ENCODE measurements around the gene SP100. TPM values are rescaled to one million over a fixed set of nuclear protein-coding genes. Genes with fewer than 3 reads are reported as not detected.
"Not testable (repeated sequence)": the region's sequence is repeated elsewhere in the genome, so short reads cannot be mapped to it uniquely, and the experiment has no call there.

The SP100 gene
- total RNA-seq = 100 to 1,000 TPM in 2 of 3 donors, 10 to 100 TPM in 1; 83.1 to 130 (median 101) TPM
- long read RNA-seq, donor 1, transcript SP100-204 (15 exons, 1,898 nt) = major isoform, 28 of 88 reads
- long read RNA-seq, donor 1, transcript SP100-205 (14 exons, 1,802 nt) = minor isoform, 11 of 88 reads
- long read RNA-seq, donor 1, partial matches to known transcripts = 7 of 88 reads
- long read RNA-seq, donor 1, other reads (novel, unspliced or antisense) = 38 of 88 reads
- long read RNA-seq, donor 2, transcript SP100-204 (15 exons, 1,898 nt) = major isoform, 24 of 64 reads
- long read RNA-seq, donor 2, partial matches to known transcripts = 19 of 64 reads
- long read RNA-seq, donor 2, other reads (novel, unspliced or antisense) = 18 of 64 reads

- intact Hi-C loops (cut with DNase I, micrococcal nuclease) = no loop called here
- Histone ChIP-seq H3K4me1 (ENCODE audit: low read depth) (peaks cover 10% of the 10 kb centered on the region), H3K9me3 (no peaks in the 10 kb centered on the region), H3K4me3 (peak within 1 kb of the TSS; percentile 17), H3K36me3 (ENCODE audit: low read depth) (no peaks in the 10 kb centered on the region)
- peak; percentile 82 to 91 (median 85) for DNase-seq
- no peak for TF ChIP-seq CTCF (IDR thresholded peaks at IDR 0.05)
- peak; percentile 90 for ATAC-seq
Observed at GRCh38 chr2:230416061-230416721, at the start of gene SP100. TSS of gene SP100 (plus strand) at chr2:230416201. CDS start at chr2:230416297, 96 bp downstream.

- TF ChIP-seq CTCF (IDR thresholded peaks at IDR 0.05) = no peak
- intact Hi-C loops (cut with DNase I, micrococcal nuclease) = no loop called here
- no peaks in the 10 kb centered on the region for H3K36me3 ChIP-seq (ENCODE audit: low read depth)
Observed at GRCh38 chr2:230382108-230382507, 33.9 kb upstream of the SP100 start.

GRCh38 chr2:230383453-230383852 lies 32.5 kb upstream of the SP100 start:
- Histone ChIP-seq H3K4me3 (no peak overlapping the region), H3K9me3 (no peaks in the 10 kb centered on the region), H3K4me1 (ENCODE audit: low read depth) (no peaks in the 10 kb centered on the region), H3K36me3 (ENCODE audit: low read depth) (no peaks in the 10 kb centered on the region)
- ATAC-seq (no peak), DNase-seq (no peak)
- no peak for TF ChIP-seq CTCF (IDR thresholded peaks at IDR 0.05)
- intact Hi-C loops (cut with DNase I, micrococcal nuclease) = no loop called here

More at GRCh38 chr2:230382108-230382507, 33.9 kb upstream of the SP100 start:
- DNase-seq (no peak), ATAC-seq (no peak)
- H3K9me3 ChIP-seq = no peaks in the 10 kb centered on the region
- H3K4me1 ChIP-seq (ENCODE audit: low read depth) = no peaks in the 10 kb centered on the region
- H3K4me3 ChIP-seq = no peak overlapping the region

- intact Hi-C loops (cut with DNase I, micrococcal nuclease) = no loop called here
Observed at GRCh38 chr2:230384986-230385385, 31.0 kb upstream of the SP100 start.

GRCh38 chr2:230394301-230394700 lies 21.7 kb upstream of the SP100 start:
- ATAC-seq = no peak
- intact Hi-C loops (cut with DNase I, micrococcal nuclease) = no loop called here
- DNase-seq = no peak
- H3K9me3 ChIP-seq = peaks cover 4% of the 10 kb centered on the region
- no peaks in the 10 kb centered on the region for H3K36me3 ChIP-seq (ENCODE audit: low read depth)
- no peak for TF ChIP-seq CTCF (IDR thresholded peaks at IDR 0.05)
- H3K4me3 ChIP-seq = no peak overlapping the region
- H3K4me1 ChIP-seq (ENCODE audit: low read depth) = no peaks in the 10 kb centered on the region

More at GRCh38 chr2:230384986-230385385, 31.0 kb upstream of the SP100 start:
- no peak for TF ChIP-seq CTCF (IDR thresholded peaks at IDR 0.05)
- H3K36me3 ChIP-seq (ENCODE audit: low read depth) = no peaks in the 10 kb centered on the region
- no peak for DNase-seq
- no peak for ATAC-seq
- no peaks in the 10 kb centered on the region for H3K4me1 ChIP-seq (ENCODE audit: low read depth)
- no peaks in the 10 kb centered on the region for H3K9me3 ChIP-seq
- no peak overlapping the region for H3K4me3 ChIP-seq

- H3K36me3 ChIP-seq (ENCODE audit: low read depth); H3K4me3 ChIP-seq; ATAC-seq; H3K9me3 ChIP-seq; H3K4me1 ChIP-seq (ENCODE audit: low read depth); intact Hi-C loops (cut with DNase I, micrococcal nuclease); DNase-seq: not testable (repeated sequence)
Observed at GRCh38 chr2:230398698-230399097, 17.3 kb upstream of the SP100 start.

Measured in mucosa of descending colon (tissue), 3 donors.